H1 (cell line): ENCODE measurements around the gene SDSL. TPM values are rescaled to one million over a fixed set of nuclear protein-coding genes. Genes with fewer than 3 reads are reported as not detected.

Experiments used
- MAFK ChIP-seq: IDR thresholded peaks from 2 replicates; pipeline ENCODE4 v1.6.1; 2012; ENCODE audit warnings: low read depth, mild to moderate bottlenecking, improper control_type of control experiment, low read length
- TAF7 ChIP-seq: optimal IDR thresholded peaks from 2 replicates; pipeline ENCODE3; 2011; ENCODE audit warnings: low read depth, mild to moderate bottlenecking, inconsistent platforms, low read length, moderate library complexity, borderline replicate concordance
- polyA plus RNA-seq, 7 experiments: library from polyadenylated mRNA; depleted of rRNA in 3 of 7; stranded (reverse) in 5 of 7; unstranded in 2 of 7; fragments of >200 nt in 5 of 7; fragments of 200-250 nt in 2 of 7; gene quantifications; 1 replicate in 5 of 7; 2 replicates in 1 of 7; 4 replicates in 1 of 7; pipeline versions ENCODE4 v1.2.1 to v1.2.3, GENCODE V29; 2011 to 2013; ENCODE audit warnings: missing spikeins in 2 of 7, mixed read lengths in 2 of 7
- total RNA-seq: library from RNA; stranded (reverse); fragmentation: NEBNext Ultra II Directional; extraction: Animal tissue kit (Norgen Biotek cat#: 25700); gene quantifications from 2 replicates; pipeline ENCODE4 v1.2.1, GENCODE V29; 2021

SDSL gene
- total and polyA plus RNA-seq, 2 of the 8 experiments (the other 6 are each of a cell fraction or from before 2014, with no cell fraction given): 0.69 to 1.3 TPM

- TF ChIP-seq MAFK (no peak), TAF7 (no peak)
Measured at GRCh38 chr12:113385282-113385882, 36.8 kb upstream of the SDSL start (continued).
